HepG2 (cell line): ENCODE data around the gene SUPT6H. TPM values are rescaled to one million over a fixed set of nuclear protein-coding genes. Genes with fewer than 3 reads are reported as not detected.

Experiments
- AFF4 ChIP-seq: sonication (generic); formaldehyde crosslinking; IDR thresholded peaks from 2 replicates; pipeline ENCODE4 v1.4.0; 2020; ENCODE audit warnings: missing genetic modification reagents
- ARID2 ChIP-seq: sonication (generic); formaldehyde crosslinking; IDR thresholded peaks from 2 replicates; pipeline ENCODE4 v1.8.1; 2022; ENCODE audit warnings: mild to moderate bottlenecking, missing genetic modification reagents, borderline replicate concordance
- ARID3A ChIP-seq: IDR thresholded peaks from 2 replicates; pipeline ENCODE4 v1.6.1; 2012; ENCODE audit warnings: low read depth, low read length, improper control_type of control experiment
- ARNT ChIP-seq: fragments of 450-650 bp; IDR thresholded peaks from 2 replicates; pipeline ENCODE4 v1.6.1; 2017
- CBX5 ChIP-seq: sonication (generic); formaldehyde crosslinking; IDR thresholded peaks from 2 replicates; pipeline ENCODE4 v1.4.0; 2020; ENCODE audit warnings: missing genetic modification reagents, borderline replicate concordance
- EP300 ChIP-seq, 3 experiments: sonication (generic) in 1 of 3; formaldehyde crosslinking in 1 of 3; IDR thresholded peaks; 2 replicates each; pipeline versions ENCODE4 v1.5.1 to v1.6.1; 2011 to 2020; ENCODE audit warnings: low read depth in 2 of 3, low read length in 2 of 3, borderline replicate concordance in 1 of 3, improper control_type of control experiment in 1 of 3, mild to moderate bottlenecking in 1 of 3, missing genetic modification reagents in 1 of 3, moderate library complexity in 1 of 3
- GMEB1 ChIP-seq: sonication (generic); formaldehyde crosslinking; IDR thresholded peaks from 2 replicates; pipeline ENCODE4 v1.5.1; 2020; ENCODE audit warnings: missing genetic modification reagents, mild to moderate bottlenecking, borderline replicate concordance
- HINFP ChIP-seq: sonication (generic); formaldehyde crosslinking; IDR thresholded peaks from 2 replicates; pipeline ENCODE4 v1.4.0; 2020; ENCODE audit warnings: low read depth, mild to moderate bottlenecking, missing genetic modification reagents
- MED13 ChIP-seq: sonication (generic); formaldehyde crosslinking; IDR thresholded peaks from 2 replicates; pipeline ENCODE4 v1.5.0; 2020; ENCODE audit warnings: missing genetic modification reagents
- MXD4 ChIP-seq: IDR thresholded peaks from 2 replicates; pipeline ENCODE4 v1.6.1; 2016; ENCODE audit warnings: mild to moderate bottlenecking, missing biosample characterization, missing genetic modification reagents
- NAIF1 ChIP-seq: sonication (generic); formaldehyde crosslinking; IDR thresholded peaks from 2 replicates; pipeline ENCODE4 v1.5.0; 2020; ENCODE audit warnings: mild to moderate bottlenecking, missing genetic modification reagents, borderline replicate concordance
- NFE2L1 ChIP-seq: sonication (generic); formaldehyde crosslinking; IDR thresholded peaks from 2 replicates; pipeline ENCODE4 v1.4.0; 2020; ENCODE audit warnings: missing genetic modification reagents, mild to moderate bottlenecking, borderline replicate concordance
- NPAS2 ChIP-seq: sonication (generic); formaldehyde crosslinking; IDR thresholded peaks from 2 replicates; pipeline ENCODE4 v1.8.0; 2022; ENCODE audit warnings: mild to moderate bottlenecking, missing genetic modification reagents, borderline replicate concordance
- PITX1 ChIP-seq: sonication (generic); formaldehyde crosslinking; IDR thresholded peaks from 2 replicates; pipeline ENCODE4 v1.5.1; 2020; ENCODE audit warnings: mild to moderate bottlenecking, missing genetic modification reagents
- RARA ChIP-seq: IDR thresholded peaks from 2 replicates; pipeline ENCODE4 v1.6.1; 2016; ENCODE audit warnings: missing genetic modification reagents, missing compliant biosample characterization
- RFX1 ChIP-seq: fragments of 450-650 bp; IDR thresholded peaks from 2 replicates; pipeline ENCODE4 v1.6.1; 2017
- ZMAT5 ChIP-seq: sonication (generic); formaldehyde crosslinking; IDR thresholded peaks from 2 replicates; pipeline ENCODE4 v1.5.0; 2020; ENCODE audit warnings: mild to moderate bottlenecking, low read depth, missing genetic modification reagents, borderline replicate concordance
- ZMYM3 ChIP-seq: sonication (generic); formaldehyde crosslinking; IDR thresholded peaks from 2 replicates; pipeline ENCODE4 v1.5.1; 2020; ENCODE audit warnings: mild to moderate bottlenecking, missing genetic modification reagents
- ZNF124 ChIP-seq: sonication (generic); formaldehyde crosslinking; IDR thresholded peaks from 2 replicates; pipeline ENCODE4 v1.4.0; 2020; ENCODE audit warnings: missing genetic modification reagents
- ZNF577 ChIP-seq: sonication (generic); formaldehyde crosslinking; IDR thresholded peaks from 2 replicates; pipeline ENCODE4 v1.4.0; 2020; ENCODE audit warnings: mild to moderate bottlenecking, low read depth, missing genetic modification reagents, borderline replicate concordance
- polyA plus RNA-seq, 8 experiments: library from polyadenylated mRNA; depleted of rRNA in 3 of 8; stranded (reverse) in 7 of 8; unstranded in 1 of 8; fragments of >200 nt; fragmentation: Illumina TruSeq in 4 of 8; extraction: Trizol in 4 of 8; gene quantifications; 2 replicates each; pipeline versions ENCODE4 v1.2.1 to v1.2.3, GENCODE V29; 2011 to 2016; ENCODE audit warnings: low read depth in 4 of 8, missing spikeins in 1 of 8, mixed read lengths in 1 of 8; ENCODE audit not compliant: insufficient read depth in 1 of 8
- total RNA-seq, 5 experiments: library from RNA; depleted of rRNA; stranded (reverse); fragments of >200 nt; fragmentation: Illumina TruSeq; extraction: Trizol; gene quantifications; 2 replicates each; pipeline ENCODE4 v1.2.3, GENCODE V29; 2016; ENCODE audit warnings: low read depth in 1 of 5

The SUPT6H gene
- total and polyA plus RNA-seq, 2 of the 13 experiments (the other 11 are each of a cell fraction or from before 2014, with no cell fraction given): 32.7 to 39.9 TPM

- TF ChIP-seq RARA: no peak
- no peak; the same call in 1 of the 2 replicates for TF ChIP-seq NAIF1 (CRISPR knock-in tag)
- TF ChIP-seq HINFP (CRISPR knock-in tag): peak; percentile 94
- no peak for TF ChIP-seq ZNF577 (CRISPR knock-in tag)
- TF ChIP-seq EP300 (IDR thresholded peaks at IDR 0.05; ENCODE audit: low read depth in 2 of 2, low read length in 2 of 2): no peak
- TF ChIP-seq EP300 (CRISPR knock-in tag; IDR thresholded peaks at IDR 0.05; ENCODE audit: borderline replicate concordance): no peak
- TF ChIP-seq ARNT: no peak
- no peak for TF ChIP-seq ARID3A
- no peak for TF ChIP-seq AFF4 (CRISPR knock-in tag)
- TF ChIP-seq MED13: no peak
- TF ChIP-seq GMEB1 (CRISPR knock-in tag): peak; percentile 97
- no peak for TF ChIP-seq NPAS2 (CRISPR knock-in tag)
- TF ChIP-seq ZMAT5: no peak
- no peak for TF ChIP-seq RFX1
- peak; percentile 86 for TF ChIP-seq ARID2 (CRISPR knock-in tag)
- TF ChIP-seq MXD4 (CRISPR knock-in tag): peak; percentile 85
- 0 out of 2 replicates have a peak, but pooled peaks have one; percentile 13 for TF ChIP-seq CBX5
- no peak for TF ChIP-seq ZMYM3 (CRISPR knock-in tag)
- TF ChIP-seq PITX1: no peak
- TF ChIP-seq NFE2L1: no peak
- peak; percentile 62; the same call in 1 of the 2 replicates for TF ChIP-seq ZNF124
These were observed 17.0 kb upstream of the SUPT6H start, which contains the start of gene BLTP2 (continued) for GRCh38 chr17:28644787-28645575.
